Gastrocnemius medialis (tissue), 4 donors: ENCODE measurements around the gene C2CD4D.

Experiments used
- POLR2A ChIP-seq, 2 donors: fragments of 450-650 bp; IDR thresholded peaks; one replicate each; pipeline ENCODE4 v1.6.1; 2017; ENCODE audit warnings: antibody characterized with exemption in 2 of 2, mild to moderate bottlenecking in 2 of 2, moderate library complexity in 2 of 2
- TF ChIP-seq, protein P1 (sequence below), 5 experiments: fragments of 450-650 bp in 3 of 5; fragments of 200-600 bp in 2 of 5; sonication (generic) in 2 of 5; IDR thresholded peaks in 4 of 5; conservative IDR thresholded peaks in 1 of 5; 1 replicate in 4 of 5; 2 replicates in 1 of 5; pipeline ENCODE4 v1.5.1; 2016 to 2019; ENCODE audit warnings: antibody characterized with exemption in 5 of 5, mild to moderate bottlenecking in 3 of 5, moderate library complexity in 3 of 5

DNA sequence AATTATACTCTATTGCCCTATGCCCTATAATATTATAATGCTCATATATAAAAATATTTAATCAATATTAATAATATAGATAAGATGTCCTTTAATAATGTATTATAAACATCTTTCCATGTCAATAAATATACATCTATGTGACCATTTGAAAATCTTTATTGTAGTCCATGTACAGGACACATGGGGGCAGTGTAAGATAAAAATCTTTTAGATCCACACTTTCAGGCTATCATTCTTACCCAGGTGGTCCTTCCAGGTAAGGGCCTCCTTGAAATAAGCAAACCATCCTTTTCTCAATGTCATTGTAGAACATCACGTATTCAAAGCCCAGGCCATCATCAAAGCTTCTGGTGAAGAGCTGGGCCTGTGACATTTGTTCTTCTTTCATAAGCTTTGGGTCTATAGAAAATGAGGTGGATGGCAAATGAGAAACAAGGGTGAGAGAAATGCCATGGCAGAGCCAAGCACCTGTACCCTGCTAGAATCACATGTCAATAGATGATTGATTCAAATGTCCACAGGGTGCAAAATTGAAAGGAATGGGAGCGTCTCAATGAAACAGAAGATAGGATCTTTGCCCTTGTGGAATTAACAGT, 49.5 kb upstream of the C2CD4D start:
- TF ChIP-seq, protein P1, sequence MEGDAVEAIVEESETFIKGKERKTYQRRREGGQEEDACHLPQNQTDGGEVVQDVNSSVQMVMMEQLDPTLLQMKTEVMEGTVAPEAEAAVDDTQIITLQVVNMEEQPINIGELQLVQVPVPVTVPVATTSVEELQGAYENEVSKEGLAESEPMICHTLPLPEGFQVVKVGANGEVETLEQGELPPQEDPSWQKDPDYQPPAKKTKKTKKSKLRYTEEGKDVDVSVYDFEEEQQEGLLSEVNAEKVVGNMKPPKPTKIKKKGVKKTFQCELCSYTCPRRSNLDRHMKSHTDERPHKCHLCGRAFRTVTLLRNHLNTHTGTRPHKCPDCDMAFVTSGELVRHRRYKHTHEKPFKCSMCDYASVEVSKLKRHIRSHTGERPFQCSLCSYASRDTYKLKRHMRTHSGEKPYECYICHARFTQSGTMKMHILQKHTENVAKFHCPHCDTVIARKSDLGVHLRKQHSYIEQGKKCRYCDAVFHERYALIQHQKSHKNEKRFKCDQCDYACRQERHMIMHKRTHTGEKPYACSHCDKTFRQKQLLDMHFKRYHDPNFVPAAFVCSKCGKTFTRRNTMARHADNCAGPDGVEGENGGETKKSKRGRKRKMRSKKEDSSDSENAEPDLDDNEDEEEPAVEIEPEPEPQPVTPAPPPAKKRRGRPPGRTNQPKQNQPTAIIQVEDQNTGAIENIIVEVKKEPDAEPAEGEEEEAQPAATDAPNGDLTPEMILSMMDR (IDR thresholded peaks at IDR 0.05 in 4 of 5, conservative IDR thresholded peaks at IDR 0.05 in 1 of 5), result peak in 1 of 5 experiments; percentile 31
- TF ChIP-seq POLR2A (IDR thresholded peaks at IDR 0.05), result no peak
